GM21619 (cell line): ENCODE data around the gene ACTN1.

Source experiments
- ATAC-seq: cut with Tn5 transposase; IDR thresholded peaks from one replicate; pipeline ENCODE4 v1.9.1; 2021; ENCODE audit not compliant: unreplicated experiment

Gene ACTN1

GRCh38 chr14:68970038-68970612 lies 9.0 kb downstream of the ACTN1 start:
- ATAC-seq, result no peak

- no peak for ATAC-seq
These were observed 9.6 kb downstream of the ACTN1 start for GRCh38 chr14:68969278-68970033.

GRCh38 chr14:68968721-68969120 lies 10.4 kb downstream of the ACTN1 start:
- ATAC-seq, result no peak

GRCh38 chr14:68968051-68968450 lies 11.1 kb downstream of the ACTN1 start:
- no peak for ATAC-seq

- ATAC-seq, result no peak
These were observed 11.6 kb downstream of the ACTN1 start for GRCh38 chr14:68967459-68967940.

GRCh38 chr14:68966872-68967301 lies 12.2 kb downstream of the ACTN1 start:
- no peak for ATAC-seq

GRCh38 chr14:68965261-68965761 lies 13.8 kb downstream of the ACTN1 start:
- no peak for ATAC-seq

- no peak for ATAC-seq
These were observed 14.6 kb downstream of the ACTN1 start for GRCh38 chr14:68964300-68965093.

- no peak for ATAC-seq
These were observed 16.4 kb downstream of the ACTN1 start for GRCh38 chr14:68962681-68963080.

GRCh38 chr14:68961781-68962584 lies 17.1 kb downstream of the ACTN1 start:
- ATAC-seq, result no peak

GRCh38 chr14:68961361-68961760 lies 17.7 kb downstream of the ACTN1 start:
- ATAC-seq, result no peak

GRCh38 chr14:68960123-68960522 lies 19.0 kb downstream of the ACTN1 start:
- ATAC-seq, result no peak

- ATAC-seq, result no peak
These were observed 20.1 kb downstream of the ACTN1 start for GRCh38 chr14:68959035-68959434.

- no peak for ATAC-seq
These were observed 20.5 kb downstream of the ACTN1 start for GRCh38 chr14:68958553-68958952.

- no peak for ATAC-seq
These were observed 21.3 kb downstream of the ACTN1 start for GRCh38 chr14:68957775-68958174.

GRCh38 chr14:68956724-68957123 lies 22.4 kb downstream of the ACTN1 start:
- ATAC-seq, result no peak

GRCh38 chr14:68955851-68956179 lies 23.3 kb downstream of the ACTN1 start:
- no peak for ATAC-seq

- ATAC-seq, result no peak
These were observed 23.8 kb downstream of the ACTN1 start for GRCh38 chr14:68955164-68955850.

GRCh38 chr14:68953196-68953555 lies 25.9 kb downstream of the ACTN1 start:
- no peak for ATAC-seq

GRCh38 chr14:68952531-68953195 lies 26.4 kb downstream of the ACTN1 start:
- no peak for ATAC-seq
